OCI-LY7 (cell line): ENCODE measurements around the gene IL17RD. TPM values are rescaled to one million over a fixed set of nuclear protein-coding genes. Genes with fewer than 3 reads are reported as not detected.

Experiments
- BruUV-seq: library from RNA; stranded (reverse); fragments of 400-500 nt; replicated peaks from 2 replicates; lab custom pipeline; 2021; lab: Mats Ljungman, UMichigan
- CTCF ChIA-PET: fragments of 300-600 bp; sonication (Branson Sonifier 250); formaldehyde crosslinking; loops from one replicate; lab custom pipeline; 2022; ENCODE audit warnings: antibody characterized with exemption; ENCODE audit not compliant: unreplicated experiment; lab: Charles Lee
- POLR2A ChIA-PET: fragments of 300-600 bp; sonication (Branson Sonifier 250); formaldehyde crosslinking; loops from one replicate; lab custom pipeline; 2022; ENCODE audit warnings: antibody characterized with exemption; lab: Charles Lee
- DNase-seq: peaks from one replicate; pipeline ENCODE4 v3.0.0-alpha.2; 2015; ENCODE audit warnings: low spot score
- H2AFZ ChIP-seq: fragments of 200-600 bp; sonication (generic), shearing (Covaris generic); 2 replicates; pipeline ENCODE4 v1.6.1; 2014; ENCODE audit warnings: mild to moderate bottlenecking, antibody characterized with exemption, low read length, moderate library complexity
- H3K27ac ChIP-seq: fragments of 200-600 bp; sonication (generic); 2 replicates; pipeline ENCODE4 v1.5.1; 2014; ENCODE audit warnings: mixed run types, low read depth, mild to moderate bottlenecking, moderate library complexity, low read length, inconsistent platforms; ENCODE audit not compliant: poor library complexity, severe bottlenecking
- H3K36me3 ChIP-seq: fragments of 200-600 bp; sonication (generic); 2 replicates; pipeline ENCODE4 v1.6.1; 2014; ENCODE audit warnings: mild to moderate bottlenecking, antibody characterized with exemption, low read length, moderate library complexity, mixed read lengths; ENCODE audit not compliant: insufficient read depth
- H3K4me1 ChIP-seq: fragments of 200-600 bp; sonication (generic); 2 replicates; pipeline ENCODE4 v1.5.1; 2014; ENCODE audit warnings: mild to moderate bottlenecking, low read length; ENCODE audit not compliant: insufficient read depth, poor library complexity, severe bottlenecking
- H3K4me2 ChIP-seq: fragments of 200-600 bp; sonication (generic); 2 replicates; pipeline ENCODE4 v1.6.1; 2014; ENCODE audit warnings: mild to moderate bottlenecking, low read length
- H3K4me3 ChIP-seq: fragments of 200-600 bp; sonication (generic); 2 replicates; pipeline ENCODE4 v1.5.1; 2014; ENCODE audit warnings: mild to moderate bottlenecking, low read depth, low read length; ENCODE audit not compliant: poor library complexity, severe bottlenecking
- H3K79me2 ChIP-seq: fragments of 200-600 bp; sonication (generic); 2 replicates; pipeline ENCODE4 v1.6.1; 2016; ENCODE audit warnings: low read depth, mild to moderate bottlenecking, low read length, moderate library complexity, mixed read lengths; ENCODE audit not compliant: insufficient read depth
- H3K9me2 ChIP-seq: fragments of 200-600 bp; sonication (generic); 2 replicates; pipeline ENCODE4 v1.6.1; 2016; ENCODE audit warnings: mild to moderate bottlenecking, low read length, mixed read lengths; ENCODE audit not compliant: insufficient read depth
- H3K9me3 ChIP-seq: fragments of 200-600 bp; sonication (generic); 2 replicates; pipeline ENCODE4 v1.6.1; 2014; ENCODE audit warnings: mild to moderate bottlenecking, mixed run types, low read length, mixed read lengths
- H4K20me1 ChIP-seq: fragments of 200-600 bp; sonication (generic); 2 replicates; pipeline ENCODE4 v1.6.1; 2014; ENCODE audit warnings: mild to moderate bottlenecking, antibody characterized with exemption, low read length, moderate library complexity, mixed read lengths; ENCODE audit not compliant: insufficient read depth
- CTCF ChIP-seq: fragments of 200-600 bp; sonication (generic); conservative IDR thresholded peaks from 2 replicates; pipeline ENCODE4 v1.5.1; 2014; ENCODE audit warnings: mild to moderate bottlenecking, antibody characterized with exemption, low read length, moderate library complexity, mixed read lengths
- EZH2phosphoT487 ChIP-seq: fragments of 200-600 bp; sonication (generic); IDR thresholded peaks from 2 replicates; pipeline ENCODE4 v1.6.1; 2018; ENCODE audit warnings: low read depth, borderline replicate concordance, mild to moderate bottlenecking, mixed run types, antibody characterized with exemption, low read length, moderate library complexity, mixed read lengths
- intact Hi-C: fragments of 100-400 bp; cut with micrococcal nuclease; formaldehyde crosslinking; loops from one replicate; pipeline ENCODE4 v1.10.0; 2022; ENCODE audit not compliant: unreplicated experiment
- total RNA-seq, 2 experiments: library from RNA; depleted of rRNA in 1 of 2; stranded (reverse); fragments of >200 nt in 1 of 2; shearing (Covaris generic) in 1 of 2; gene quantifications; 2 replicates each; pipeline ENCODE4 v1.2.3, GENCODE V29; 2014 to 2022

The IL17RD gene
- total RNA-seq, 2 experiments from 2014 or later = 0.06 to 0.36 TPM

- no peak overlapping the region for H3K27ac ChIP-seq
- no peak for DNase-seq
- ChIA-PET CTCF (no interaction called here), POLR2A (interaction anchor here (0.6 to 1.7 kb wide), 5 partner anchors 9 to 617 kb away, joined by 3 to 5 read pairs (median 4); no protein-coding TSS in a partner anchor)
- no peaks in the 10 kb centered on the region for H3K79me2 ChIP-seq
- H3K4me3 ChIP-seq = no peak overlapping the region
- no peaks in the 10 kb centered on the region for H3K9me2 ChIP-seq
- no peak for TF ChIP-seq EZH2phosphoT487
- TF ChIP-seq CTCF = no peak
- no peaks in the 10 kb centered on the region for H3K9me3 ChIP-seq
- no peaks in the 10 kb centered on the region for H4K20me1 ChIP-seq
- intact Hi-C loops = no loop called here
- H3K4me2 ChIP-seq = no peak overlapping the region
- H3K4me1 ChIP-seq = no peaks in the 10 kb centered on the region
- H2AFZ ChIP-seq = no peak overlapping the region
- no peaks in the 10 kb centered on the region for H3K36me3 ChIP-seq
- no TSS peak for BruUV-seq
Measured at GRCh38 chr3:57147071-57147470, 18.1 kb downstream of the IL17RD start.

GRCh38 chr3:57145852-57146251 is 19.3 kb downstream of the IL17RD start:
- intact Hi-C loops = no loop called here
- Histone ChIP-seq H2AFZ (no peak overlapping the region), H3K36me3 (no peaks in the 10 kb centered on the region), H3K4me1 (no peaks in the 10 kb centered on the region), H3K4me2 (no peak overlapping the region), H3K79me2 (no peaks in the 10 kb centered on the region), H4K20me1 (no peaks in the 10 kb centered on the region), H3K4me3 (no peak overlapping the region), H3K9me2 (no peaks in the 10 kb centered on the region), H3K27ac (no peak overlapping the region), H3K9me3 (no peaks in the 10 kb centered on the region)
- BruUV-seq = no TSS peak
- ChIA-PET POLR2A (interaction anchor here (0.7 to 1.7 kb wide), 2 partner anchors 30 to 182 kb away, joined by 3 read pairs; no protein-coding TSS in a partner anchor), CTCF (no interaction called here)
- no peak for DNase-seq
- no peak for TF ChIP-seq EZH2phosphoT487
- TF ChIP-seq CTCF = no peak

- TF ChIP-seq EZH2phosphoT487 (no peak), CTCF (no peak)
- ChIA-PET POLR2A (interaction anchor here (0.6 kb wide), 2 partner anchors 67 to 342 kb away, joined by 3 to 4 read pairs; no protein-coding TSS in a partner anchor), CTCF (no interaction called here)
- intact Hi-C loops = no loop called here
- BruUV-seq = no TSS peak
- Histone ChIP-seq H3K4me2 (no peak overlapping the region), H3K4me3 (no peak overlapping the region), H3K9me3 (no peaks in the 10 kb centered on the region), H4K20me1 (no peaks in the 10 kb centered on the region), H3K79me2 (no peaks in the 10 kb centered on the region), H3K36me3 (no peaks in the 10 kb centered on the region), H3K4me1 (no peaks in the 10 kb centered on the region), H3K27ac (no peak overlapping the region), H3K9me2 (no peaks in the 10 kb centered on the region), H2AFZ (no peak overlapping the region)
- no peak for DNase-seq
Measured at GRCh38 chr3:57144952-57145351, 20.2 kb downstream of the IL17RD start.
